ENCODE data around the gene WDR73. TPM values are rescaled to one million over a fixed set of nuclear protein-coding genes. Genes with fewer than 3 reads are reported as not detected.

Gene WDR73
- total and polyA plus RNA-seq, 5 experiments from 2014 or later: 12.2 to 43.2 (median 18.8) TPM

GRCh38 chr15:84598250-84598649, 55.8 kb downstream of the WDR73 start:
- DNase-seq (peak in 9 of 10 donors; percentile 25 to 76 (median 48)), ATAC-seq (peak; percentile 61 to 66)
- peak overlapping the region; percentile 30 to 98 (median 66) for H3K4me3 Mint-ChIP-seq
- peaks cover 25 to 68% (median 63%) of the 10 kb centered on the region in 4 donors for H3K4me1 Mint-ChIP-seq
- POLR2A ChIA-PET: interaction anchor here (0.5 to 4.4 kb wide), 8 partner anchors 10 to 147 kb away, joined by 3 to 136 read pairs (median 6); partner anchors contain the start of gene WDR73
- H3K9me3 Mint-ChIP-seq: no peaks in the 10 kb centered on the region
- H3K36me3 Mint-ChIP-seq: no peaks in the 10 kb centered on the region
- H3K27ac Mint-ChIP-seq: peak overlapping the region in 9 of 10 donors; percentile 83 to 96 (median 92)
- no peaks in the 10 kb centered on the region for H3K27me3 Mint-ChIP-seq

GRCh38 chr15:84597296-84597695, 56.8 kb downstream of the WDR73 start:
- H3K4me3 Mint-ChIP-seq: peak overlapping the region in 3 of 10 donors; percentile 24 to 98 (median 35)
- H3K27ac Mint-ChIP-seq: peak overlapping the region in 9 of 10 donors; percentile 17 to 96 (median 70)
- no peaks in the 10 kb centered on the region for H3K9me3 Mint-ChIP-seq
- H3K4me1 Mint-ChIP-seq: peaks cover 23 to 63% (median 58%) of the 10 kb centered on the region in 4 donors
- ATAC-seq (no peak), DNase-seq (no peak)
- no peaks in the 10 kb centered on the region for H3K36me3 Mint-ChIP-seq
- H3K27me3 Mint-ChIP-seq: no peaks in the 10 kb centered on the region
- POLR2A ChIA-PET: interaction anchor here (1.0 to 3.1 kb wide), 4 partner anchors 39 to 61 kb away, joined by 3 to 13 read pairs (median 8); partner anchors contain the start of gene WDR73

GRCh38 chr15:84595660-84596059, 58.4 kb downstream of the WDR73 start:
- POLR2A ChIA-PET: no interaction called here
- Mint-ChIP-seq H3K9me3 (no peaks in the 10 kb centered on the region), H3K27ac (peak overlapping the region in 1 of 10 donors; percentile 50), H3K36me3 (no peaks in the 10 kb centered on the region), H3K27me3 (no peaks in the 10 kb centered on the region), H3K4me1 (peaks cover 22 to 59% (median 50%) of the 10 kb centered on the region in 4 donors), H3K4me3 (no peak overlapping the region)
- ATAC-seq (no peak), DNase-seq (no peak)

GRCh38 chr15:84594617-84595290, 59.3 kb downstream of the WDR73 start:
- H3K4me3 Mint-ChIP-seq: no peak overlapping the region
- H3K27me3 Mint-ChIP-seq: no peaks in the 10 kb centered on the region
- ATAC-seq: no peak
- DNase-seq: no peak
- no peaks in the 10 kb centered on the region for H3K9me3 Mint-ChIP-seq
- no peaks in the 10 kb centered on the region for H3K36me3 Mint-ChIP-seq
- H3K27ac Mint-ChIP-seq: peak overlapping the region in 3 of 10 donors; percentile 10 to 67 (median 33)
- POLR2A ChIA-PET: interaction anchor here (1.6 kb wide), 1 partner anchor 39 kb away, joined by 3 read pairs; no protein-coding TSS in a partner anchor
- peaks cover 20 to 50% (median 44%) of the 10 kb centered on the region in 4 donors for H3K4me1 Mint-ChIP-seq

- DNase-seq: no peak
These were observed 62.3 kb downstream of the WDR73 start for GRCh38 chr15:84591815-84592214.

GRCh38 chr15:84590406-84590805, 63.7 kb downstream of the WDR73 start:
- ATAC-seq: no peak
- no peak overlapping the region for H3K4me3 Mint-ChIP-seq

More at GRCh38 chr15:84591815-84592214, 62.3 kb downstream of the WDR73 start:
- Mint-ChIP-seq H3K9me3 (no peaks in the 10 kb centered on the region), H3K36me3 (no peaks in the 10 kb centered on the region), H3K27ac (no peak overlapping the region), H3K4me1 (peaks cover 12 to 27% (median 20%) of the 10 kb centered on the region in 4 donors), H3K4me3 (no peak overlapping the region), H3K27me3 (peaks cover 0 to 2% (median 0%) of the 10 kb centered on the region in 5 donors)
- no peak for ATAC-seq
- POLR2A ChIA-PET: interaction anchor here (0.6 kb wide), 1 partner anchor 51 kb away, joined by 3 read pairs; no protein-coding TSS in a partner anchor

More at GRCh38 chr15:84590406-84590805, 63.7 kb downstream of the WDR73 start:
- no peak overlapping the region for H3K27ac Mint-ChIP-seq
- H3K36me3 Mint-ChIP-seq: no peaks in the 10 kb centered on the region
- H3K4me1 Mint-ChIP-seq: peaks cover 12 to 24% (median 19%) of the 10 kb centered on the region in 4 donors
- no peak for DNase-seq
- H3K27me3 Mint-ChIP-seq: peaks cover 0 to 2% (median 0%) of the 10 kb centered on the region in 5 donors
- POLR2A ChIA-PET: interaction anchor here (0.5 kb wide), 1 partner anchor 312 kb away, joined by 4 read pairs; no protein-coding TSS in a partner anchor
- no peaks in the 10 kb centered on the region for H3K9me3 Mint-ChIP-seq

Other genes starting within 250 kb of the WDR73 start
- 10 to 100 TPM; 10.5 to 13.6 TPM for gene ZSCAN2, start 53.3 kb downstream of the WDR73 start, total RNA-seq
- gene ZSCAN2, start 53.3 kb downstream of the WDR73 start, polyA plus RNA-seq: 10 to 100 TPM in 1 of 3 donors, 1 to 10 TPM in 2; 5.1 to 10.1 (median 7.4) TPM
- gene NMB, start 3.9 kb upstream of the WDR73 start, total RNA-seq: 1 to 10 TPM; 1.6 to 2.1 TPM
- 1 to 10 TPM; 1.9 to 5.7 (median 3.3) TPM for gene NMB, start 3.9 kb upstream of the WDR73 start, polyA plus RNA-seq
- gene SEC11A, start 61.9 kb upstream of the WDR73 start, total RNA-seq: 10 to 100 TPM; 68.3 to 70.6 TPM
- gene SEC11A, start 61.9 kb upstream of the WDR73 start, polyA plus RNA-seq: 100 to 1,000 TPM; 103 to 128 (median 119) TPM
- 10 to 100 TPM; 39.6 to 40.7 TPM for gene ZNF592, start 94.3 kb upstream of the WDR73 start, total RNA-seq
- gene ZNF592, start 94.3 kb upstream of the WDR73 start, polyA plus RNA-seq: 1 to 10 TPM; 3.2 to 9.4 (median 4.1) TPM
- under 1 TPM; 0.11 to 0.29 TPM for gene ALPK3, start 163.1 kb upstream of the WDR73 start, total RNA-seq
- under 1 TPM in 1 of 3 donors, not detected in 2; 0.01 TPM for gene ALPK3, start 163.1 kb upstream of the WDR73 start, polyA plus RNA-seq
- gene SLC28A1, start 230.4 kb upstream of the WDR73 start, total RNA-seq: not detected
- gene SLC28A1, start 230.4 kb upstream of the WDR73 start, polyA plus RNA-seq: not detected